Peyer's patch (tissue), 4 donors: Measurements from ENCODE around the gene LHFPL2. TPM values are rescaled to one million over a fixed set of nuclear protein-coding genes. Genes with fewer than 3 reads are reported as not detected.
A peak's percentile ranks its signal among the peaks of the same experiment; 100 is the strongest.
"Not testable (repeated sequence)": the region's sequence is repeated elsewhere in the genome, so short reads cannot be mapped to it uniquely, and the experiment has no call there.

Source experiments
- DNase-seq, 3 donors: peaks; one replicate each; pipeline ENCODE4 v3.0.0-alpha.2; 2017 to 2019
- H3K27ac ChIP-seq, 4 donors: fragments of 200-600 bp; sonication (generic); one replicate each; pipeline ENCODE4 v1.5.1; 2016 to 2019
- H3K27me3 ChIP-seq, 2 donors: fragments of 200-600 bp; sonication (generic); one replicate each; pipeline ENCODE4 v1.5.1; 2019
- H3K36me3 ChIP-seq, 3 donors: fragments of 200-600 bp; sonication (generic); one replicate each; pipeline ENCODE4 v1.5.1; 2016 to 2019
- H3K4me1 ChIP-seq, 4 donors: fragments of 200-600 bp; sonication (generic); one replicate each; pipeline ENCODE4 v1.5.1; 2016 to 2019
- H3K4me3 ChIP-seq, 4 donors: fragments of 200-600 bp; sonication (generic); 1 replicate in 3 of 4; 2 replicates in 1 of 4; pipeline ENCODE4 v1.5.1; 2016 to 2019; ENCODE audit warnings: mild to moderate bottlenecking in 1 of 4
- H3K9me3 ChIP-seq, 4 donors: fragments of 200-600 bp; sonication (generic); one replicate each; pipeline ENCODE4 v1.5.1; 2016 to 2019; ENCODE audit warnings: mild to moderate bottlenecking in 1 of 4
- POLR2A ChIP-seq, 2 donors: fragments of 450-650 bp; IDR thresholded peaks; one replicate each; pipeline ENCODE4 v1.5.1; 2017; ENCODE audit warnings: antibody characterized with exemption in 2 of 2, mild to moderate bottlenecking in 2 of 2, moderate library complexity in 2 of 2
- total RNA-seq, 4 donors: library from RNA; depleted of rRNA; stranded (reverse); fragments of >200 nt; gene quantifications; one replicate each; pipeline ENCODE4 v1.1.0, GENCODE V29; 2016
- TF ChIP-seq, protein P1 (sequence below), 6 experiments: fragments of 450-650 bp in 4 of 6; fragments of 200-600 bp in 2 of 6; sonication (generic) in 1 of 6; IDR thresholded peaks; one replicate each; pipeline ENCODE4 v1.5.1; 2017 to 2019; ENCODE audit warnings: antibody characterized with exemption in 6 of 6, mild to moderate bottlenecking in 3 of 6, moderate library complexity in 1 of 6

LHFPL2 gene
- total RNA-seq, 4 donors from 2014 or later: 22.3 to 63.4 (median 55.7) TPM

DNA sequence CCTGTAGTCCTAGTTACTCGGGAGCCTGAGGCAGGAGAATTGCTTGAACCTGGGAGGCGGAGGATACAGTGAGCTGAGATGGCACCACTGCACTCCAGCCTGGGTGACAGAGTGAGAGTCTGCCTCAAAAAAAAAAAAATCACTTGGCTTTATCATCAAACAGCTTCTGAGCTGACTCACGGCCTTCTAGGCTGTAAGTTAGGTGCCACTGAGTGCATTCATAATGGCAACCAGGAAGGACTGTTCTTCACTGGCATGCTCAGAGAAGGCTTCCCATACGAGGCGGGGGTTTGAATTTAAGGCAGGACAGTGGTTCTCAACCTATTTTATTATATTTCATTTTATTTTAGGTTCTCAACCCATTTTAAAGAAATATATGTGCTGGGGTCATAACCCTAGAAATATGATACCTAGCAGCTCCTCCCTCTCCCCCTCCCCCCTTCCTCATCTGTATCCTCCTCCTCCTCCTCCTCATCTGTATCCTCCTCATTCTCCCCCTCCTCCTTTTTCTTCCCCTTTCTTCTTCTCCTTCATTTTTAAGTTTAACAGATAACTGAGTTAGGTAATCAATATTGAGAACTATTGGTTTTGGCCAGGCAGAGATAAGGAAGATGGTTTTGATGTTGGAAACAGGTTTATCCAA, 19.0 kb upstream of the LHFPL2 start:
- DNase-seq: peak in 1 of 3 donors; percentile 62
- peaks cover 0 to 14% (median 0%) of the 10 kb centered on the region in 4 donors for H3K4me1 ChIP-seq
- H3K27ac ChIP-seq: no peak overlapping the region
- H3K36me3 ChIP-seq: no peaks in the 10 kb centered on the region
- no peak for TF ChIP-seq POLR2A (IDR thresholded peaks at IDR 0.05)
- no peaks in the 10 kb centered on the region for H3K9me3 ChIP-seq
- H3K27me3 ChIP-seq: no peaks in the 10 kb centered on the region
- no peak overlapping the region for H3K4me3 ChIP-seq

DNA sequence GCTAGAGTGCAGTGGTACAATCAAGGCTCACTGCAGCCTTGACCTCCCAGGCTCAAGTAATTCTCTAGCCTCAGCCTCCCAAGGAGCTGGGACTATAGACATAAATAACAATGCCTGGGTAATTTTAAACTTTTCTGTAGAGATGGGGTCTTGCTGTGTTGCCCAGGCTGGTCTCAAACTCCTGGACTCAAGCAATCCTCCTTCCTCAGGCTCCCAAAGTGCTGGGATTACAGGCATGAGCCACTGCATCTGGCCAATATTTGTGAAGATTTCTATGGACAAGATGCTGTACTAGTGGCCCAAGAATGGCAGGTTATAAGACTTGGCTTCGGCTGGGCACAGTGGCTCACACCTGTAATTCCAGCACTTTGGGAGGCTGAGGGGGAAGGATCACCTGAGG, 18.4 kb upstream of the LHFPL2 start:
- not testable (repeated sequence) for DNase-seq, H3K27ac ChIP-seq, H3K9me3 ChIP-seq, H3K36me3 ChIP-seq, H3K4me3 ChIP-seq, H3K27me3 ChIP-seq
- H3K4me1 ChIP-seq: peaks cover 0 to 12% (median 0%) of the 10 kb centered on the region in 4 donors

DNA sequence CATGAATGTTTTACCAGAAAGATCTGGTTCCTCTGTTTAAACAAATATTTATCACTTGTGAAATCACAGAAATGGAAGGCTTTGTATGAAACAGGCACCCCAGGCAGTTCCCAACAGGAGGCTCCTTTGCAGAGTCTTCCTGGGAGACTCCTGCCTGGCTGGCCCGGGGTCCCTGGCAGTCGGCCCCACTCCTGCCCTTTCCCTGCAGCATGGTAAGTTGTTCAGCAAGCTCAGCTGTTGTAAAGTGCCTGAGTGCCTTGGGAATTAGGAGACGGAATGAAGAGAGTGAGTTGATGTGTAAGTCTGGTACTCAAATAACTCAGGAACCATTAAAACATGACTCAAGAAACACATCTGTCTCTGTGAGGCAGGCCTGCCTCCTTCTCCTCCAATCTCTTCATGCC, 17.5 kb upstream of the LHFPL2 start:
- no peak for DNase-seq
- TF ChIP-seq POLR2A (IDR thresholded peaks at IDR 0.05): no peak
- TF ChIP-seq, protein P1, sequence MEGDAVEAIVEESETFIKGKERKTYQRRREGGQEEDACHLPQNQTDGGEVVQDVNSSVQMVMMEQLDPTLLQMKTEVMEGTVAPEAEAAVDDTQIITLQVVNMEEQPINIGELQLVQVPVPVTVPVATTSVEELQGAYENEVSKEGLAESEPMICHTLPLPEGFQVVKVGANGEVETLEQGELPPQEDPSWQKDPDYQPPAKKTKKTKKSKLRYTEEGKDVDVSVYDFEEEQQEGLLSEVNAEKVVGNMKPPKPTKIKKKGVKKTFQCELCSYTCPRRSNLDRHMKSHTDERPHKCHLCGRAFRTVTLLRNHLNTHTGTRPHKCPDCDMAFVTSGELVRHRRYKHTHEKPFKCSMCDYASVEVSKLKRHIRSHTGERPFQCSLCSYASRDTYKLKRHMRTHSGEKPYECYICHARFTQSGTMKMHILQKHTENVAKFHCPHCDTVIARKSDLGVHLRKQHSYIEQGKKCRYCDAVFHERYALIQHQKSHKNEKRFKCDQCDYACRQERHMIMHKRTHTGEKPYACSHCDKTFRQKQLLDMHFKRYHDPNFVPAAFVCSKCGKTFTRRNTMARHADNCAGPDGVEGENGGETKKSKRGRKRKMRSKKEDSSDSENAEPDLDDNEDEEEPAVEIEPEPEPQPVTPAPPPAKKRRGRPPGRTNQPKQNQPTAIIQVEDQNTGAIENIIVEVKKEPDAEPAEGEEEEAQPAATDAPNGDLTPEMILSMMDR (IDR thresholded peaks at IDR 0.05): no peak
- H3K4me3 ChIP-seq: no peak overlapping the region
- H3K27me3 ChIP-seq: no peaks in the 10 kb centered on the region
- H3K4me1 ChIP-seq: peaks cover 0 to 10% (median 0%) of the 10 kb centered on the region in 4 donors
- H3K9me3 ChIP-seq: no peaks in the 10 kb centered on the region
- no peak overlapping the region for H3K27ac ChIP-seq
- no peaks in the 10 kb centered on the region for H3K36me3 ChIP-seq

GRCh38 chr5:78665534-78665933, 17.0 kb upstream of the LHFPL2 start:
- H3K4me1 ChIP-seq: peaks cover 0 to 5% (median 0%) of the 10 kb centered on the region in 4 donors
- H3K9me3 ChIP-seq: no peaks in the 10 kb centered on the region
- DNase-seq: no peak
- no peak overlapping the region for H3K4me3 ChIP-seq
- no peaks in the 10 kb centered on the region for H3K27me3 ChIP-seq
- TF ChIP-seq, protein P1 (IDR thresholded peaks at IDR 0.05): no peak
- no peak for TF ChIP-seq POLR2A (IDR thresholded peaks at IDR 0.05)
- no peak overlapping the region for H3K27ac ChIP-seq
- H3K36me3 ChIP-seq: no peaks in the 10 kb centered on the region

GRCh38 chr5:78662323-78662722, 13.8 kb upstream of the LHFPL2 start:
- Histone ChIP-seq H3K27me3 (no peaks in the 10 kb centered on the region), H3K36me3 (no peaks in the 10 kb centered on the region), H3K4me1 (no peaks in the 10 kb centered on the region), H3K27ac (no peak overlapping the region), H3K9me3 (no peaks in the 10 kb centered on the region), H3K4me3 (no peak overlapping the region)
- DNase-seq: no peak
- TF ChIP-seq, protein P1 (IDR thresholded peaks at IDR 0.05): no peak
- no peak for TF ChIP-seq POLR2A (IDR thresholded peaks at IDR 0.05)

DNA sequence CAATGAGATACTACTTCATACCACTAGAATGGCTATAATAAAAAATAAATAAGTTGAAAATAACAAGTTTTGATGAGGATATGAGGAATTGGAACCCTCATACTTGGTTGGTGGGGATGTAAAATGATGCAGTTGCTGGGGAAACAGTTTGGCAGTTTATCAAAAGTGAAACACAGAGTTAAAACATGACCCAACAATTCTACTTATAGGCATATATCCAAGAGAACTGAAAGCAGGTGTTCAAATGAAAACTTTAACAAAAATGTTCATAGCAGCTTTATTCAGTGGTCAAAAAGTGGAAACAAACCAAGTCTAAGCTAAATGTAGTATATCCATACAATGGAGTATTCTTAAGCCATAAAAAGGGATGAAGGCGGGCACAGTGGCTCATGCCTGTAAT, 13.1 kb upstream of the LHFPL2 start:
- Histone ChIP-seq H3K4me3 (no peak overlapping the region), H3K36me3 (no peaks in the 10 kb centered on the region), H3K27me3 (no peaks in the 10 kb centered on the region), H3K27ac (no peak overlapping the region), H3K9me3 (no peaks in the 10 kb centered on the region), H3K4me1 (no peaks in the 10 kb centered on the region)
- TF ChIP-seq, protein P1 (IDR thresholded peaks at IDR 0.05): no peak
- no peak for TF ChIP-seq POLR2A (IDR thresholded peaks at IDR 0.05)
- DNase-seq: no peak

DNA sequence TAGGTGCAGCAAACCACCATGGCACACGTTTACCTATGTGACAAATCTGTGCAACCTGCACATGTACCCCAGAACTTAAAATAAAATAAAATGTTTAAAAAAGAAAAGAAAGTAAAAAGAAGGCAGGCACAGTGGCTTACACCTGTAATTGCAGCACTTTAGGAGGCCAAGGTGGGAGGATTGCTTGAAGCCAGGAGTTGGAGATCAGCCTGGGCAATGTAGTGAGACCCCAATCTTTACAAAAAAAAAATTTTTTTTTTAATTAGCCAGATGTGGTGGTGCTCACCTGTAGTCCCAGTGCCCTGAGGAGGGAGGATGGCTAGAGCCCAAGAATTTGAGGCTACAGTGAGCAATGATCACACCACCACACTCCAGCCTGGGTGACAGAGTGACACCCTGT, 12.5 kb upstream of the LHFPL2 start:
- Histone ChIP-seq H3K4me1 (no peaks in the 10 kb centered on the region), H3K36me3 (no peaks in the 10 kb centered on the region), H3K9me3 (no peaks in the 10 kb centered on the region), H3K4me3 (no peak overlapping the region), H3K27me3 (no peaks in the 10 kb centered on the region), H3K27ac (no peak overlapping the region)
- no peak for DNase-seq
- no peak for TF ChIP-seq POLR2A (IDR thresholded peaks at IDR 0.05)
